GM21825 (cell line): Measurements from ENCODE around the gene CYB561D2.

Experiments used
- ATAC-seq: cut with Tn5 transposase; IDR thresholded peaks from one replicate; pipeline ENCODE4 v1.9.1; 2021; ENCODE audit warnings: mild to moderate bottlenecking, moderate library complexity; ENCODE audit not compliant: unreplicated experiment

Gene CYB561D2

GRCh38 chr3:50385754-50386153 is 35.1 kb downstream of the CYB561D2 start:
- ATAC-seq: no peak

GRCh38 chr3:50388016-50388719 is 37.5 kb downstream of the CYB561D2 start:
- ATAC-seq: no peak

GRCh38 chr3:50388720-50389413 is 38.2 kb downstream of the CYB561D2 start:
- ATAC-seq: no peak

- ATAC-seq: no peak
Observed at GRCh38 chr3:50389414-50389767, 38.7 kb downstream of the CYB561D2 start.

- no peak for ATAC-seq
Observed at GRCh38 chr3:50390508-50391224, 40.0 kb downstream of the CYB561D2 start.

- ATAC-seq: no peak
Observed at GRCh38 chr3:50392101-50392715, 41.5 kb downstream of the CYB561D2 start.

- no peak for ATAC-seq
Observed at GRCh38 chr3:50393061-50393460, 42.4 kb downstream of the CYB561D2 start.

- no peak for ATAC-seq
Observed at GRCh38 chr3:50395070-50395860, 44.6 kb downstream of the CYB561D2 start.

- ATAC-seq: no peak
Observed at GRCh38 chr3:50396502-50396901, 45.8 kb downstream of the CYB561D2 start.

- no peak for ATAC-seq
Observed at GRCh38 chr3:50401978-50402595, 51.4 kb downstream of the CYB561D2 start.
